SK-N-SH treated with all-trans-retinoic acid at 6 μM for 48 hours (cell line): ENCODE data around the gene TASOR2.

ENCODE experiments used
- ATAC-seq: fragments of 200-7000 bp; cut with Tn5 transposase; 3 replicates; pipeline ENCODE4 v1.9.1; 2020; ENCODE audit warnings: mild to moderate bottlenecking, moderate library complexity
- BACH2 ChIP-seq: fragments of 250-450 bp; sonication (Bioruptor Pico); IDR thresholded peaks from 2 replicates; pipeline ENCODE4 v1.9.0; 2021; ENCODE audit warnings: mild to moderate bottlenecking, borderline replicate concordance
- CREB5 ChIP-seq: fragments of 250-450 bp; sonication (Bioruptor Pico); IDR thresholded peaks from 2 replicates; pipeline ENCODE4 v1.5.1; 2020; ENCODE audit warnings: low read depth, mild to moderate bottlenecking, moderate library complexity
- CSRNP3 ChIP-seq: fragments of 250-450 bp; sonication (Bioruptor Pico); IDR thresholded peaks from 2 replicates; pipeline ENCODE4 v1.5.1; 2021; ENCODE audit warnings: mild to moderate bottlenecking, moderate library complexity
- GLIS3 ChIP-seq: fragments of 250-450 bp; sonication (Bioruptor Pico); IDR thresholded peaks from 2 replicates; pipeline ENCODE4 v1.5.0; 2020; ENCODE audit warnings: mild to moderate bottlenecking, moderate library complexity
- OSR1 ChIP-seq: fragments of 250-450 bp; sonication (Bioruptor Pico); IDR thresholded peaks from 2 replicates; pipeline ENCODE4 v1.8.0; 2022; ENCODE audit warnings: moderate library complexity, mild to moderate bottlenecking, inconsistent platforms
- PPARA ChIP-seq: fragments of 250-450 bp; sonication (Bioruptor Pico); IDR thresholded peaks from 2 replicates; pipeline ENCODE4 v1.5.0; 2020; ENCODE audit warnings: mild to moderate bottlenecking, borderline replicate concordance
- SNAI2 ChIP-seq: fragments of 250-450 bp; sonication (Bioruptor Pico); IDR thresholded peaks from 2 replicates; pipeline ENCODE4 v1.5.0; 2020; ENCODE audit warnings: mild to moderate bottlenecking, moderate library complexity
- TOX ChIP-seq: fragments of 250-450 bp; sonication (Bioruptor Pico); IDR thresholded peaks from 2 replicates; pipeline ENCODE4 v1.8.0; 2021; ENCODE audit warnings: mild to moderate bottlenecking, moderate library complexity, borderline replicate concordance
- TSHZ2 ChIP-seq: fragments of 250-450 bp; sonication (Bioruptor Pico); IDR thresholded peaks from 2 replicates; pipeline ENCODE4 v1.5.0; 2020; ENCODE audit warnings: mild to moderate bottlenecking, moderate library complexity
- ZC3H10 ChIP-seq: fragments of 250-450 bp; sonication (Bioruptor Pico); IDR thresholded peaks from 2 replicates; pipeline ENCODE4 v1.5.1; 2021; ENCODE audit warnings: mild to moderate bottlenecking, moderate library complexity
- ZFP3 ChIP-seq: fragments of 250-450 bp; sonication (Bioruptor Pico); IDR thresholded peaks from 2 replicates; pipeline ENCODE4 v1.5.0; 2020; ENCODE audit warnings: mild to moderate bottlenecking, moderate library complexity
- ZFP30 ChIP-seq: fragments of 450-650 bp; formaldehyde crosslinking; IDR thresholded peaks from 2 replicates; pipeline ENCODE4 v1.5.0; 2022; ENCODE audit warnings: mild to moderate bottlenecking, moderate library complexity
- ZNF70 ChIP-seq: fragments of 450-650 bp; formaldehyde crosslinking; IDR thresholded peaks from 2 replicates; pipeline ENCODE4 v1.5.0; 2020; ENCODE audit warnings: mild to moderate bottlenecking, moderate library complexity
- ZNF8 ChIP-seq: fragments of 450-650 bp; formaldehyde crosslinking; IDR thresholded peaks from 2 replicates; pipeline ENCODE4 v1.5.0; 2020; ENCODE audit warnings: mild to moderate bottlenecking, moderate library complexity

TASOR2 gene

GRCh38 chr10:5662708-5663579, 21.7 kb upstream of the TASOR2 start:
- no peak for ATAC-seq
- TF ChIP-seq CREB5 (CRISPR knock-in tag) (no peak), SNAI2 (no peak)

GRCh38 chr10:5663692-5664427, 20.8 kb upstream of the TASOR2 start:
- no peak for ATAC-seq

GRCh38 chr10:5665373-5666007, 19.1 kb upstream of the TASOR2 start:
- peak; percentile 22 for ATAC-seq
- no peak for TF ChIP-seq ZNF8

More at GRCh38 chr10:5663692-5664427, 20.8 kb upstream of the TASOR2 start:
- TF ChIP-seq ZFP30 (CRISPR knock-in tag) (no peak), TSHZ2 (CRISPR knock-in tag) (no peak), PPARA (no peak)

GRCh38 chr10:5666008-5666840, 18.4 kb upstream of the TASOR2 start, which contains the start of gene ASB13:
ASB13 (minus strand) TSS chr10:5666595; CDS start chr10:5666551, 44 bp downstream.
- ATAC-seq, result peak; percentile 91

GRCh38 chr10:5666841-5667630, 17.6 kb upstream of the TASOR2 start:
- no peak for TF ChIP-seq ZFP3 (CRISPR knock-in tag)
- TF ChIP-seq SNAI2, result no peak
- no peak for TF ChIP-seq BACH2 (CRISPR knock-in tag)
- no peak for TF ChIP-seq OSR1 (CRISPR knock-in tag)
- no peak for TF ChIP-seq GLIS3 (CRISPR knock-in tag)
- TF ChIP-seq ZNF70 (CRISPR knock-in tag), result no peak
- no peak for TF ChIP-seq TOX
- no peak for TF ChIP-seq ZC3H10 (CRISPR knock-in tag)
- TF ChIP-seq CSRNP3 (CRISPR knock-in tag), result no peak
- no peak; the same call in 2 of the 3 replicates for ATAC-seq

More at GRCh38 chr10:5666008-5666840, 18.4 kb upstream of the TASOR2 start, which contains the start of gene ASB13:
- no peak for TF ChIP-seq ZNF70 (CRISPR knock-in tag)
- TF ChIP-seq ZC3H10 (CRISPR knock-in tag), result no peak
